ENCODE results near the gene PDX1. TPM values are rescaled to one million over a fixed set of nuclear protein-coding genes. Genes with fewer than 3 reads are reported as not detected.

The PDX1 gene
- total RNA-seq, 1 experiment from 2014 or later: not detected

DNA sequence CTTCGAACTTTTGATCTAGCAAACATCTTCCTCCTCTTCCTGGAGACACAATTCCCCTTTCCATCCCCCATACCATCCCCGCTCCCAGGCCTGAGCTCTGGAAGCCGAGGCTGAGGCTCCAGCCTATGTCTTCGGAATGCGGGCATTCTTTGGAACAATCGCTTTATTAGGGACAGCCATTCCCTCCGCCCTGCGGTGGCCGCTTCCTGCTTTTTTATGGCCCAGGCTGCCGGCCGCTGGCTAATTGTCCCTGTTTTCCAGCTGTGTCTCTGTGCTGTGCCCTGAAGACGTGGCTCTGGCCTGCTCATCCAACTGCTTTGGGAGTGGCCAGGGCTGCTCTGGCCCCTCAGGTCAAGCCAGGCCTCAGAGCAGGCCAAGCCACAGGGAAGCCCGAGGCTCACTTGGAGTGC lies 51.4 kb downstream of the PDX1 start (continued):
- TF ChIP-seq PRDM15 (CRISPR knock-in tag; IDR thresholded peaks at IDR 0.05) (0 out of 2 replicates have a peak, but pooled peaks have one; percentile 51), MAX (CRISPR knock-in tag; IDR thresholded peaks at IDR 0.05) (no peak), ZNF317 (CRISPR knock-in tag; IDR thresholded peaks at IDR 0.05; ENCODE audit: borderline replicate concordance, low read depth) (no peak), TEAD1 (CRISPR knock-in tag; IDR thresholded peaks at IDR 0.05) (0 out of 2 replicates have a peak, but pooled peaks have one; percentile 52), IRF1 (CRISPR knock-in tag; IDR thresholded peaks at IDR 0.05) (no peak), ESRRA (CRISPR knock-in tag; IDR thresholded peaks at IDR 0.05; ENCODE audit: borderline replicate concordance) (no peak)

DNA sequence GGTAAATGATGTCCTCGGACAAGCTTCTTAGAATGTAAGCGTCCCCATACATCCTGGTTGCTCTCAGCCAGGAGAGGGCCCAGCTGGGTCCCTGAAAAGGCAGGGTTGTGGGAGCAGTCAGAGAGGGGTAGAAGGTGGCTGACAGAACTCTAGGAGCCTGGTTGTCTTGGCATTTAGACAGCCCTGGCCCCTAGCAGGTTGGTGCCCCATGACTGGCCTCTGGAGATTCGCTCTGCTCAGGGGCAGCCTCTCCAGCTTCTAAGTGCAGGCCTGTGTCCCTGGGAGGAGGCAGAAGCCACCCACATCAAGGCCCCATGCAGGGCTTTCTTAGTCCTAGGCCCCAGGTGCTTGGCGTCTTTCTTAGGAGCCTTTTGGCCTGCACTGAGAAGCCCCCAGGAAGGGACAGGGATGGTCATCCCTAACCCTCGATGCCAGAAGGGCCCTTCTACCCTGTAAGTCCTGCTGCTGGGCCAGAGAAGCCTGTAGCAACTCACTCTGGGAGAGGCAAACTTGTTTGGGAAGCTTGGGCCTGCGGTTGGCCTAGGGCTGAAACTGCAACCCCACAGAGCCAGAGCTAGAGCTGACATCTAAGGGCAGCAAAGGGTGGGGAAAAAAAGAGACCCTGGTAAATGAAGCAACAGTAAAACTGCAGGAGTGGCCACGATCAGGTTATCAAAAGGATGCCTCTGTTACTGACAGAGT lies 52.1 kb downstream of the PDX1 start:
- ChIA-PET CTCF (interaction anchor here (0.8 to 3.4 kb wide), 9 partner anchors 10 to 610 kb away, joined by 3 to 25 read pairs (median 4); no protein-coding TSS in a partner anchor), POLR2A (interaction anchor here (0.5 kb wide), 1 partner anchor 352 kb away, joined by 3 read pairs; the partner anchor contains the start of gene LNX2)
- Mint-ChIP-seq H3K27ac (no peak overlapping the region), H3K27me3 (ENCODE audit: low read depth) (peaks cover 100% of the 10 kb centered on the region), H3K36me3 (peaks cover 2% of the 10 kb centered on the region; the same call in 1 of the 2 replicates), H3K9me3 (no peaks in the 10 kb centered on the region), H3K4me1 (peaks cover 58% of the 10 kb centered on the region), H3K4me3 (no peak overlapping the region)
- ATAC-seq (no peak), DNase-seq (ENCODE audit: low spot score) (no peak)
- TF ChIP-seq GRHL2 (CRISPR knock-in tag; IDR thresholded peaks at IDR 0.05; ENCODE audit: insufficient replicate concordance, severe bottlenecking) (no peak), ZNF263 (CRISPR knock-in tag; IDR thresholded peaks at IDR 0.05; ENCODE audit: low read depth) (no peak), NR2C2 (CRISPR knock-in tag; IDR thresholded peaks at IDR 0.05) (no peak), USF1 (CRISPR knock-in tag; IDR thresholded peaks at IDR 0.05) (no peak), SP1 (CRISPR knock-in tag; conservative IDR thresholded peaks at IDR 0.05) (no peak), NR1H2 (CRISPR knock-in tag; IDR thresholded peaks at IDR 0.05) (no peak), ZNF512 (CRISPR knock-in tag; IDR thresholded peaks at IDR 0.05; ENCODE audit: borderline replicate concordance) (no peak), SMAD4 (CRISPR knock-in tag; IDR thresholded peaks at IDR 0.05) (no peak), NR3C1 (CRISPR knock-in tag; conservative IDR thresholded peaks at IDR 0.05; ENCODE audit: low read depth) (no peak), PRDM15 (CRISPR knock-in tag; IDR thresholded peaks at IDR 0.05) (no peak), MXD4 (CRISPR knock-in tag; IDR thresholded peaks at IDR 0.05; ENCODE audit: borderline replicate concordance) (no peak)
- TF ChIP-seq, protein P1, sequence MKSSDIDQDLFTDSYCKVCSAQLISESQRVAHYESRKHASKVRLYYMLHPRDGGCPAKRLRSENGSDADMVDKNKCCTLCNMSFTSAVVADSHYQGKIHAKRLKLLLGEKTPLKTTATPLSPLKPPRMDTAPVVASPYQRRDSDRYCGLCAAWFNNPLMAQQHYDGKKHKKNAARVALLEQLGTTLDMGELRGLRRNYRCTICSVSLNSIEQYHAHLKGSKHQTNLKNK (CRISPR knock-in tag; IDR thresholded peaks at IDR 0.05): no peak
- TF ChIP-seq, protein P2, sequence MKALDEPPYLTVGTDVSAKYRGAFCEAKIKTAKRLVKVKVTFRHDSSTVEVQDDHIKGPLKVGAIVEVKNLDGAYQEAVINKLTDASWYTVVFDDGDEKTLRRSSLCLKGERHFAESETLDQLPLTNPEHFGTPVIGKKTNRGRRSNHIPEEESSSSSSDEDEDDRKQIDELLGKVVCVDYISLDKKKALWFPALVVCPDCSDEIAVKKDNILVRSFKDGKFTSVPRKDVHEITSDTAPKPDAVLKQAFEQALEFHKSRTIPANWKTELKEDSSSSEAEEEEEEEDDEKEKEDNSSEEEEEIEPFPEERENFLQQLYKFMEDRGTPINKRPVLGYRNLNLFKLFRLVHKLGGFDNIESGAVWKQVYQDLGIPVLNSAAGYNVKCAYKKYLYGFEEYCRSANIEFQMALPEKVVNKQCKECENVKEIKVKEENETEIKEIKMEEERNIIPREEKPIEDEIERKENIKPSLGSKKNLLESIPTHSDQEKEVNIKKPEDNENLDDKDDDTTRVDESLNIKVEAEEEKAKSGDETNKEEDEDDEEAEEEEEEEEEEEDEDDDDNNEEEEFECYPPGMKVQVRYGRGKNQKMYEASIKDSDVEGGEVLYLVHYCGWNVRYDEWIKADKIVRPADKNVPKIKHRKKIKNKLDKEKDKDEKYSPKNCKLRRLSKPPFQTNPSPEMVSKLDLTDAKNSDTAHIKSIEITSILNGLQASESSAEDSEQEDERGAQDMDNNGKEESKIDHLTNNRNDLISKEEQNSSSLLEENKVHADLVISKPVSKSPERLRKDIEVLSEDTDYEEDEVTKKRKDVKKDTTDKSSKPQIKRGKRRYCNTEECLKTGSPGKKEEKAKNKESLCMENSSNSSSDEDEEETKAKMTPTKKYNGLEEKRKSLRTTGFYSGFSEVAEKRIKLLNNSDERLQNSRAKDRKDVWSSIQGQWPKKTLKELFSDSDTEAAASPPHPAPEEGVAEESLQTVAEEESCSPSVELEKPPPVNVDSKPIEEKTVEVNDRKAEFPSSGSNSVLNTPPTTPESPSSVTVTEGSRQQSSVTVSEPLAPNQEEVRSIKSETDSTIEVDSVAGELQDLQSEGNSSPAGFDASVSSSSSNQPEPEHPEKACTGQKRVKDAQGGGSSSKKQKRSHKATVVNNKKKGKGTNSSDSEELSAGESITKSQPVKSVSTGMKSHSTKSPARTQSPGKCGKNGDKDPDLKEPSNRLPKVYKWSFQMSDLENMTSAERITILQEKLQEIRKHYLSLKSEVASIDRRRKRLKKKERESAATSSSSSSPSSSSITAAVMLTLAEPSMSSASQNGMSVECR (CRISPR knock-in tag; IDR thresholded peaks at IDR 0.05; ENCODE audit: borderline replicate concordance): no peak

Data from WTC11 (cell line).